ENCODE measurements around the gene CD53. TPM values are rescaled to one million over a fixed set of nuclear protein-coding genes. Genes with fewer than 3 reads are reported as not detected.

Gene CD53
- total RNA-seq, 1 donor from 2014 or later = not detected

DNA sequence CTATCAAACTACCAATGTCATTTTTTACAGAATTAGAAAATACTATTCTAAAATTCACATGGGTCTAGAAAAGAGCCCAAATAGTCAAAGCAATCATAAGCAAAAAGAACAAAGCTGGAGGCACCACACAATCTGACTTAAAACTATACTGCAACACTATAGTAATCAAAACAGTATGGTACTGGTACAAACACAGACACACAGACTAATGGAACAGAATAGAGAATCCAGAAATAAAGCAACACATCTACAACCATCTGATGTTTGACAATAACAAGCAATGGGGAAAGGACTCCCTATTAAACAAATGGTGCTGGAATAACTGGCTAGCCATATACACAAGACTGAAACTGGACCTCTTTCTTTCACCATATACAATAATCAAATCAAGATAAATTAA, 39.8 kb downstream of the CD53 start:
- TF ChIP-seq, protein P1, sequence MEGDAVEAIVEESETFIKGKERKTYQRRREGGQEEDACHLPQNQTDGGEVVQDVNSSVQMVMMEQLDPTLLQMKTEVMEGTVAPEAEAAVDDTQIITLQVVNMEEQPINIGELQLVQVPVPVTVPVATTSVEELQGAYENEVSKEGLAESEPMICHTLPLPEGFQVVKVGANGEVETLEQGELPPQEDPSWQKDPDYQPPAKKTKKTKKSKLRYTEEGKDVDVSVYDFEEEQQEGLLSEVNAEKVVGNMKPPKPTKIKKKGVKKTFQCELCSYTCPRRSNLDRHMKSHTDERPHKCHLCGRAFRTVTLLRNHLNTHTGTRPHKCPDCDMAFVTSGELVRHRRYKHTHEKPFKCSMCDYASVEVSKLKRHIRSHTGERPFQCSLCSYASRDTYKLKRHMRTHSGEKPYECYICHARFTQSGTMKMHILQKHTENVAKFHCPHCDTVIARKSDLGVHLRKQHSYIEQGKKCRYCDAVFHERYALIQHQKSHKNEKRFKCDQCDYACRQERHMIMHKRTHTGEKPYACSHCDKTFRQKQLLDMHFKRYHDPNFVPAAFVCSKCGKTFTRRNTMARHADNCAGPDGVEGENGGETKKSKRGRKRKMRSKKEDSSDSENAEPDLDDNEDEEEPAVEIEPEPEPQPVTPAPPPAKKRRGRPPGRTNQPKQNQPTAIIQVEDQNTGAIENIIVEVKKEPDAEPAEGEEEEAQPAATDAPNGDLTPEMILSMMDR (conservative IDR thresholded peaks at IDR 0.05) = no peak
- H3K9me3 Mint-ChIP-seq = peaks cover 8% of the 10 kb centered on the region
- H3K36me3 Mint-ChIP-seq (ENCODE audit: low read depth) = no peaks in the 10 kb centered on the region
- H3K27ac Mint-ChIP-seq (ENCODE audit: unreplicated experiment) = no peak overlapping the region
- peaks cover 17% of the 10 kb centered on the region for H3K27me3 Mint-ChIP-seq (ENCODE audit: low read depth)
- DNase-seq (ENCODE audit: low read depth, low spot score) = no peak
- H3K4me1 Mint-ChIP-seq = no peaks in the 10 kb centered on the region
- no peak overlapping the region for H3K4me3 Mint-ChIP-seq

DNA sequence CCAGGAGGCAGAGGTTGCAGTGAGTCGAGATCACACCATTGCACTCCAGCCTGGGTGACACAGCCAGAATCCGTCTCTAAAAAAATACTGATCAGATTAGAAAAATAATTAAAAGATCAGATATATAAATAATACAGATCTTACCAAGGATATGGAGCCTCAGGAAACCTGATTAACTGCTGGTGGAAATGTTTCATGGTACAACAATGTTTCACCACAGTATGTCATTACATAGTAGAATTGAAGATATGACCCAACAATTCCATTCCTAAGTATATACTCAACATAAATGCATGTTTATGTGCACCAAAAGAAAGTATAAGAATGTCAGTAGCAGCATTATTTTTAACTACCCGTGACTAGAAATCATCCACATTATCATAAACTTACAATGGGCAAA, 41.7 kb downstream of the CD53 start:
- no peak for DNase-seq (ENCODE audit: low read depth, low spot score)
- Mint-ChIP-seq H3K27me3 (ENCODE audit: low read depth) (peaks cover 14% of the 10 kb centered on the region), H3K27ac (ENCODE audit: unreplicated experiment) (no peak overlapping the region), H3K9me3 (peaks cover 4% of the 10 kb centered on the region), H3K36me3 (ENCODE audit: low read depth) (no peaks in the 10 kb centered on the region), H3K4me1 (no peaks in the 10 kb centered on the region), H3K4me3 (no peak overlapping the region)
- TF ChIP-seq, protein P1 (conservative IDR thresholded peaks at IDR 0.05) = no peak

DNA sequence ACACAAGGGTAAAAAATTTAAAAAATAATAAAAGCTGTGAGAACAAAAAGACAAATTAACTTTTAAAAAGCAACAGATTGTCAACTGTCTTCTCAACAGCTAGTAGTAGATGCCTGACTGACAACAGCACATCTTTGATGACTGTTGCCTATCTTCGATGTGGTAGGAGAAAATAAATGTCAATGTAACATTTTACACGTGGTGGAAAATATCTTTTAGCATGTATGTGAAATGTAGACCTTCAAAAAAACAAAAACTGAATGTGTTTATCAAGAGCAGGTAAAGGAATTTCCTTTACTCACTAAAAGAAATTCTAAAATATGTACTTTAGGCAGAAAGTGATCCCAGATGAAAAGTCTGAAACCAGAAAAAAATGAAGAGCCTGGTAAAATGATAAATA, 42.9 kb downstream of the CD53 start:
- peaks cover 16% of the 10 kb centered on the region for H3K27me3 Mint-ChIP-seq (ENCODE audit: low read depth)
- peaks cover 4% of the 10 kb centered on the region for H3K9me3 Mint-ChIP-seq
- no peaks in the 10 kb centered on the region for H3K36me3 Mint-ChIP-seq (ENCODE audit: low read depth)
- no peak overlapping the region for H3K4me3 Mint-ChIP-seq
- TF ChIP-seq, protein P1 (conservative IDR thresholded peaks at IDR 0.05) = no peak
- H3K27ac Mint-ChIP-seq (ENCODE audit: unreplicated experiment) = no peak overlapping the region
- DNase-seq (ENCODE audit: low read depth, low spot score) = no peak
- H3K4me1 Mint-ChIP-seq = no peaks in the 10 kb centered on the region

DNA sequence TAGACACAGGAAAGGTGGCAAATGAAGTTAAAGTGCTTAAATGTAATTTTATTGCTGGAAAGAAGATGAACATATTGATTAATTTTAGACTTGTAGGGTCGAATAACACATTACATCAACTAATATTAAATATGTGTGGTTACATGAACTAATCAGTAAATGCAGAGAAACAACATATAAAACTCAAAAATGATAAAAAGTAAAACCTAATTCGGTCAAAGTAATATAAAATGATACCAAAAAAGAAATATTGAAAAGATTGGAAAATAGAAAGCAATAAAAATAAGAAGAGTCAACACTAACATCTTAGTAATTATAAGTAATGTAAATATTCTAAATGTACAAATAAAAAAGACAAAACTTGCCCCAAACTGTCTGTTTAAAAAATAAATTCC, 43.3 kb downstream of the CD53 start:
- TF ChIP-seq, protein P1 (conservative IDR thresholded peaks at IDR 0.05) = no peak
- no peak for DNase-seq (ENCODE audit: low read depth, low spot score)
- no peaks in the 10 kb centered on the region for H3K4me1 Mint-ChIP-seq
- H3K4me3 Mint-ChIP-seq = no peak overlapping the region
- H3K36me3 Mint-ChIP-seq (ENCODE audit: low read depth) = no peaks in the 10 kb centered on the region
- peaks cover 17% of the 10 kb centered on the region for H3K27me3 Mint-ChIP-seq (ENCODE audit: low read depth)
- H3K27ac Mint-ChIP-seq (ENCODE audit: unreplicated experiment) = no peak overlapping the region
- H3K9me3 Mint-ChIP-seq = peaks cover 4% of the 10 kb centered on the region

DNA sequence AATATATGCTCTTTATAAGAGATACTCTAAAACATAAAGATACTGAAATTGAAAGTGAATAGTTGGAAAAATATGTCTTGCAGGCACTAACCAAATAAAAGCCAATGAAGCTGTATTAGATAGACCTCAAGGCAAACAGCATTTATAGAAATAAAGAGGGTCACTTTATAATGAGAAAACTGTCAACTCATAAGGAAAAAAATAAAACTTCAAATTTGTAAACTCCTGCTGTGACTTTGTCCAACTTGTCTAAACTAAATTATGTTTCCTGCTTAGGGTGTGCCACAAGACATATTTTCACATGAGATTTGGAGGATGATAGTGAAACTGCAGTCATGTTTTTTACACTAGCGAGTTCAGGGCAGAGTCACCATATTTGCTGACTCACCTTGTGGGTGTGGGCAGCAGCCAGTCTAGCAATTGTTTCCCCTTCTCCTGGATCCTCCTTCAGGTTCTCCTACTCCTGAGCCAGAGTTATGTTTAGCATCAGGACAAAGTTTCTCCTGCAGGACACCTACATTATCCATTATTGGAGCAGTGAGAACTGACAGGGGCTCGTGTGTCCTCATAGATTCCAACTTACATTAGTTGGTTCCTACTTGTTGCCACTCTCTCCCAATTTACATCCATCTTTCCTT, 43.8 kb downstream of the CD53 start:
- Mint-ChIP-seq H3K4me1 (no peaks in the 10 kb centered on the region), H3K27ac (ENCODE audit: unreplicated experiment) (no peak overlapping the region), H3K36me3 (ENCODE audit: low read depth) (no peaks in the 10 kb centered on the region), H3K27me3 (ENCODE audit: low read depth) (peaks cover 15% of the 10 kb centered on the region), H3K4me3 (no peak overlapping the region), H3K9me3 (peaks cover 4% of the 10 kb centered on the region)
- TF ChIP-seq, protein P1 (conservative IDR thresholded peaks at IDR 0.05) = no peak
- DNase-seq (ENCODE audit: low read depth, low spot score) = no peak

Measured in neural crest cell (in vitro differentiated cells).